Thoracic aorta (tissue), 2 donors: ENCODE data around the gene BDKRB2. TPM values are rescaled to one million over a fixed set of nuclear protein-coding genes. Genes with fewer than 3 reads are reported as not detected.

Source experiments
- ATAC-seq: fragments of 150-250 bp; one replicate; pipeline ENCODE4 v1.8.0; 2017; ENCODE audit warnings: low read depth; ENCODE audit not compliant: insufficient number of reproducible peaks, low FRiP score
- DNase-seq: peaks from one replicate; pipeline ENCODE4 v3.0.0-alpha.2; 2020; ENCODE audit warnings: low spot score
- H3K27ac ChIP-seq, 2 donors: fragments of 200-600 bp; sonication (generic); 1 replicate in 1 of 2; 2 replicates in 1 of 2; pipeline ENCODE4 v1.5.1; 2016; ENCODE audit warnings: mild to moderate bottlenecking in 2 of 2, moderate library complexity in 2 of 2
- H3K27me3 ChIP-seq: fragments of 200-600 bp; sonication (generic); replicated peaks from 2 replicates; pipeline ENCODE4 v1.6.0; 2016; ENCODE audit warnings: mild to moderate bottlenecking; ENCODE audit not compliant: insufficient read depth
- H3K36me3 ChIP-seq: fragments of 200-600 bp; sonication (generic); one replicate; pipeline ENCODE4 v1.5.1; 2016
- H3K4me1 ChIP-seq, 2 donors: fragments of 200-600 bp; sonication (generic); 1 replicate in 1 of 2; 2 replicates in 1 of 2; pipeline versions ENCODE4 v1.5.1 to v1.6.0; 2016; ENCODE audit warnings: low read depth in 2 of 2, mild to moderate bottlenecking in 1 of 2; ENCODE audit not compliant: control insufficient read depth in 1 of 2
- H3K4me3 ChIP-seq: fragments of 200-600 bp; sonication (generic); 2 replicates; pipeline ENCODE4 v1.5.1; 2016; ENCODE audit warnings: mild to moderate bottlenecking
- H3K9me3 ChIP-seq: fragments of 200-600 bp; sonication (generic); 2 replicates; pipeline ENCODE4 v1.5.1; 2016
- CTCF ChIP-seq: fragments of 200-600 bp; sonication (generic); IDR thresholded peaks from one replicate; pipeline ENCODE4 v1.5.1; 2019; ENCODE audit warnings: antibody characterized with exemption
- total RNA-seq, 2 donors: library from RNA; depleted of rRNA; stranded (reverse); fragments of >200 nt; gene quantifications; one replicate each; pipeline versions ENCODE4 v1.1.0 to v1.2.3, GENCODE V29; 2016

The BDKRB2 gene
- total RNA-seq, 2 donors from 2014 or later = 2.6 to 14.3 TPM

GRCh38 chr14:96202441-96203094 lies 2.1 kb upstream of the BDKRB2 start:
- H3K4me3 ChIP-seq = no peak overlapping the region
- H3K4me1 ChIP-seq = peaks cover 4 to 10% of the 10 kb centered on the region in 2 donors
- DNase-seq = no peak
- no peak for TF ChIP-seq CTCF
- no peaks in the 10 kb centered on the region for H3K36me3 ChIP-seq
- H3K27ac ChIP-seq = no peak overlapping the region
- ATAC-seq = no peak
- no peaks in the 10 kb centered on the region for H3K9me3 ChIP-seq
- H3K27me3 ChIP-seq = no peaks in the 10 kb centered on the region

- Histone ChIP-seq H3K4me1 (peaks cover 4 to 10% of the 10 kb centered on the region in 2 donors), H3K36me3 (no peaks in the 10 kb centered on the region), H3K27ac (no peak overlapping the region), H3K27me3 (no peaks in the 10 kb centered on the region), H3K4me3 (no peak overlapping the region), H3K9me3 (no peaks in the 10 kb centered on the region)
- no peak for DNase-seq
- ATAC-seq = no peak
- TF ChIP-seq CTCF = no peak
Measured at GRCh38 chr14:96203116-96203515, 1.5 kb upstream of the BDKRB2 start.

- ATAC-seq (no peak), DNase-seq (no peak)
- Histone ChIP-seq H3K4me3 (no peak overlapping the region), H3K36me3 (no peaks in the 10 kb centered on the region), H3K4me1 (peaks cover 4 to 10% of the 10 kb centered on the region in 2 donors), H3K9me3 (no peaks in the 10 kb centered on the region), H3K27ac (no peak overlapping the region), H3K27me3 (no peaks in the 10 kb centered on the region)
- TF ChIP-seq CTCF = no peak
Measured at GRCh38 chr14:96203635-96204034, 1.0 kb upstream of the BDKRB2 start.

- no peaks in the 10 kb centered on the region for H3K36me3 ChIP-seq
- TF ChIP-seq CTCF = no peak
- no peak overlapping the region for H3K27ac ChIP-seq
- no peaks in the 10 kb centered on the region for H3K9me3 ChIP-seq
- H3K4me1 ChIP-seq = peaks cover 4 to 10% of the 10 kb centered on the region in 2 donors
- peak overlapping the region; percentile 62 for H3K4me3 ChIP-seq
- ATAC-seq = no peak
- H3K27me3 ChIP-seq = no peaks in the 10 kb centered on the region
- no peak for DNase-seq
Measured at GRCh38 chr14:96205059-96205977, 679 bp downstream of the BDKRB2 start.

GRCh38 chr14:96205978-96206360 lies 1.3 kb downstream of the BDKRB2 start:
- no peak for ATAC-seq

More at GRCh38 chr14:96205978-96206360, 1.3 kb downstream of the BDKRB2 start:
- no peaks in the 10 kb centered on the region for H3K9me3 ChIP-seq
- H3K27me3 ChIP-seq = no peaks in the 10 kb centered on the region
- H3K36me3 ChIP-seq = no peaks in the 10 kb centered on the region
- no peak overlapping the region for H3K4me3 ChIP-seq
- peaks cover 4 to 10% of the 10 kb centered on the region in 2 donors for H3K4me1 ChIP-seq
- TF ChIP-seq CTCF = no peak
- no peak overlapping the region for H3K27ac ChIP-seq
- DNase-seq = no peak
